Neural cell (in vitro differentiated cells): ENCODE data around the gene CDRT4. TPM values are rescaled to one million over a fixed set of nuclear protein-coding genes. Genes with fewer than 3 reads are reported as not detected.

Experiments
- H2AFZ ChIP-seq: fragments of 200-600, 300-800 bp; sonication (generic), shearing (Covaris generic); 2 replicates; pipeline ENCODE4 v1.6.0; 2014; ENCODE audit warnings: low read depth, mild to moderate bottlenecking, antibody characterized with exemption, low read length, moderate library complexity
- H3F3A ChIP-seq: fragments of 200-600 bp; shearing (Covaris generic); 2 replicates; pipeline ENCODE4 v1.6.1; 2016; ENCODE audit warnings: mild to moderate bottlenecking, moderate library complexity, mixed read lengths, antibody characterized with exemption, low read length; ENCODE audit not compliant: insufficient read depth, poor library complexity, severe bottlenecking
- H3K27ac ChIP-seq: fragments of 200-600, 300-800 bp; sonication (generic), shearing (Covaris generic); 2 replicates; pipeline ENCODE4 v1.5.1; 2014; ENCODE audit warnings: mild to moderate bottlenecking, low read length, moderate library complexity
- H3K27me3 ChIP-seq: fragments of 300-800, 200-600 bp; sonication (generic), shearing (Covaris generic); 2 replicates; pipeline ENCODE4 v1.6.0; 2014; ENCODE audit warnings: mild to moderate bottlenecking, low read depth, low read length, moderate library complexity; ENCODE audit not compliant: insufficient read depth
- H3K36me3 ChIP-seq: fragments of 300-800, 200-600 bp; sonication (generic), shearing (Covaris generic); 2 replicates; pipeline ENCODE4 v1.5.1; 2014; ENCODE audit warnings: mild to moderate bottlenecking, antibody characterized with exemption, low read length, moderate library complexity; ENCODE audit not compliant: insufficient read depth
- H3K4me2 ChIP-seq: fragments of 300-800, 200-600 bp; sonication (generic), shearing (Covaris generic); 2 replicates; pipeline ENCODE4 v1.6.0; 2014; ENCODE audit warnings: mild to moderate bottlenecking, low read length
- H3K4me3 ChIP-seq: fragments of 300-800, 200-600 bp; sonication (generic), shearing (Covaris generic); 2 replicates; pipeline ENCODE4 v1.5.1; 2014; ENCODE audit warnings: mild to moderate bottlenecking, low read length, moderate library complexity
- H3K79me2 ChIP-seq: fragments of 200-600 bp; shearing (Covaris generic); replicated peaks from 2 replicates; pipeline ENCODE4 v1.6.0; 2014; ENCODE audit warnings: mild to moderate bottlenecking, low read length, moderate library complexity; ENCODE audit not compliant: insufficient read depth
- H3K9ac ChIP-seq: fragments of 300-800, 200-600 bp; sonication (generic), shearing (Covaris generic); 2 replicates; pipeline ENCODE4 v1.6.1; 2016; ENCODE audit warnings: mild to moderate bottlenecking, low read length, mixed read lengths
- H3K9me2 ChIP-seq: fragments of 200-600 bp; shearing (Covaris generic); 2 replicates; pipeline ENCODE4 v1.6.1; 2016; ENCODE audit warnings: mild to moderate bottlenecking, low read length, mixed read lengths; ENCODE audit not compliant: insufficient read depth
- H3K9me3 ChIP-seq: fragments of 200-600, 300-800 bp; sonication (generic), shearing (Covaris generic); 2 replicates; pipeline ENCODE4 v1.6.1; 2016; ENCODE audit warnings: mild to moderate bottlenecking, mixed run types, low read length, moderate library complexity, mixed read lengths
- H4K20me1 ChIP-seq: fragments of 200-600 bp; shearing (Covaris generic); 2 replicates; pipeline ENCODE4 v1.6.1; 2016; ENCODE audit warnings: mild to moderate bottlenecking, mixed run types; ENCODE audit not compliant: insufficient read depth
- EP300 ChIP-seq: fragments of 450-650 bp; conservative IDR thresholded peaks from 2 replicates; pipeline ENCODE4 v1.6.1; 2014; ENCODE audit warnings: antibody characterized with exemption, mild to moderate bottlenecking, moderate library complexity; ENCODE audit not compliant: poor library complexity, severe bottlenecking
- EZH2 ChIP-seq: fragments of 200-600, 300-800 bp; shearing (Covaris generic), sonication (generic); IDR thresholded peaks from 2 replicates; pipeline ENCODE4 v1.6.1; 2014; ENCODE audit warnings: antibody characterized with exemption, low read length, borderline replicate concordance, mild to moderate bottlenecking; ENCODE audit not compliant: insufficient read depth, poor library complexity, severe bottlenecking
- MXI1 ChIP-seq: fragments of 450-650 bp; conservative IDR thresholded peaks from 2 replicates; pipeline ENCODE4 v1.6.1; 2014; ENCODE audit warnings: antibody characterized with exemption, mild to moderate bottlenecking; ENCODE audit not compliant: poor library complexity, severe bottlenecking
- POLR2AphosphoS5 ChIP-seq: IDR thresholded peaks from 2 replicates; pipeline ENCODE4 v1.6.1; 2012
- RAD21 ChIP-seq: fragments of 450-650 bp; conservative IDR thresholded peaks from 2 replicates; pipeline ENCODE4 v1.6.1; 2014; ENCODE audit warnings: antibody characterized with exemption, mild to moderate bottlenecking, moderate library complexity
- SMC3 ChIP-seq: fragments of 450-650 bp; conservative IDR thresholded peaks from 2 replicates; pipeline ENCODE4 v1.6.1; 2014; ENCODE audit warnings: antibody characterized with exemption, mild to moderate bottlenecking, moderate library complexity; ENCODE audit not compliant: poor library complexity
- TAF1 ChIP-seq: IDR thresholded peaks from 2 replicates; pipeline ENCODE4 v1.6.1; 2012; ENCODE audit warnings: low read depth
- polyA plus RNA-seq: library from polyadenylated mRNA; depleted of rRNA; stranded (reverse); fragments of >200 nt; gene quantifications from 2 replicates; pipeline ENCODE4 v1.2.3, GENCODE V29; 2014
- TF ChIP-seq, protein P1 (sequence below): IDR thresholded peaks from 2 replicates; pipeline ENCODE4 v1.6.1; 2012; ENCODE audit warnings: borderline replicate concordance
- TF ChIP-seq, protein P2 (sequence below): fragments of 450-650 bp; IDR thresholded peaks from 2 replicates; pipeline ENCODE4 v1.5.1; 2014; ENCODE audit warnings: antibody characterized with exemption, mild to moderate bottlenecking, moderate library complexity; ENCODE audit not compliant: poor library complexity, severe bottlenecking

The CDRT4 gene
- polyA plus RNA-seq, 1 donor from 2014 or later, result 22.5 TPM

DNA sequence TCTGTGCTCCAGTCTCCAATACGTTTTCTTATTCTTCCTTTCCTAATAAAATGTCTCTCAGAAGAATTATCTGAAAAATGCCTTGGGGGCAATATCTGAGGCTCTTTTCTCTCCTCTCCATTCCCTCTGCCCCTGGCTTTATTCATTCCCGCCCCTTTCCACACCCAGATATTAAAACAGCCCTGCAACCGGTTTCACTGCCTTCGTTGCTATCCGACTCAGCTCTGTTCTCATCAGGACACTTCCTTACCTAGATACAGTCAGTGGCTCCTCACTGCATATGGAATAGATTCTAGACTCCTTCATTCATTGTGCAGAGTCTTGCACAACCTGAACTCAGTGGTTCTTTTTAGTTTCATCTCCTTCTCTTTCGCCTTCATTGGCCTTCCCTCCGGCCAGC lies 74.0 kb downstream of the CDRT4 start:
- no peak overlapping the region for H3K4me3 ChIP-seq
- H3F3A ChIP-seq, result no peaks in the 10 kb centered on the region
- H3K9ac ChIP-seq, result no peak overlapping the region
- H2AFZ ChIP-seq, result no peak overlapping the region
- H4K20me1 ChIP-seq, result no peaks in the 10 kb centered on the region
- H3K79me2 ChIP-seq, result no peaks in the 10 kb centered on the region
- no peak overlapping the region for H3K27ac ChIP-seq
- no peak overlapping the region for H3K4me2 ChIP-seq
- no peaks in the 10 kb centered on the region for H3K9me3 ChIP-seq
- no peaks in the 10 kb centered on the region for H3K9me2 ChIP-seq
- no peaks in the 10 kb centered on the region for H3K27me3 ChIP-seq
- H3K36me3 ChIP-seq, result no peaks in the 10 kb centered on the region
- no peak for TF ChIP-seq MXI1
- no peak for TF ChIP-seq EP300
- TF ChIP-seq, protein P1, sequence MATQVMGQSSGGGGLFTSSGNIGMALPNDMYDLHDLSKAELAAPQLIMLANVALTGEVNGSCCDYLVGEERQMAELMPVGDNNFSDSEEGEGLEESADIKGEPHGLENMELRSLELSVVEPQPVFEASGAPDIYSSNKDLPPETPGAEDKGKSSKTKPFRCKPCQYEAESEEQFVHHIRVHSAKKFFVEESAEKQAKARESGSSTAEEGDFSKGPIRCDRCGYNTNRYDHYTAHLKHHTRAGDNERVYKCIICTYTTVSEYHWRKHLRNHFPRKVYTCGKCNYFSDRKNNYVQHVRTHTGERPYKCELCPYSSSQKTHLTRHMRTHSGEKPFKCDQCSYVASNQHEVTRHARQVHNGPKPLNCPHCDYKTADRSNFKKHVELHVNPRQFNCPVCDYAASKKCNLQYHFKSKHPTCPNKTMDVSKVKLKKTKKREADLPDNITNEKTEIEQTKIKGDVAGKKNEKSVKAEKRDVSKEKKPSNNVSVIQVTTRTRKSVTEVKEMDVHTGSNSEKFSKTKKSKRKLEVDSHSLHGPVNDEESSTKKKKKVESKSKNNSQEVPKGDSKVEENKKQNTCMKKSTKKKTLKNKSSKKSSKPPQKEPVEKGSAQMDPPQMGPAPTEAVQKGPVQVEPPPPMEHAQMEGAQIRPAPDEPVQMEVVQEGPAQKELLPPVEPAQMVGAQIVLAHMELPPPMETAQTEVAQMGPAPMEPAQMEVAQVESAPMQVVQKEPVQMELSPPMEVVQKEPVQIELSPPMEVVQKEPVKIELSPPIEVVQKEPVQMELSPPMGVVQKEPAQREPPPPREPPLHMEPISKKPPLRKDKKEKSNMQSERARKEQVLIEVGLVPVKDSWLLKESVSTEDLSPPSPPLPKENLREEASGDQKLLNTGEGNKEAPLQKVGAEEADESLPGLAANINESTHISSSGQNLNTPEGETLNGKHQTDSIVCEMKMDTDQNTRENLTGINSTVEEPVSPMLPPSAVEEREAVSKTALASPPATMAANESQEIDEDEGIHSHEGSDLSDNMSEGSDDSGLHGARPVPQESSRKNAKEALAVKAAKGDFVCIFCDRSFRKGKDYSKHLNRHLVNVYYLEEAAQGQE, result no peak
- TF ChIP-seq SMC3, result no peak
- TF ChIP-seq POLR2AphosphoS5, result no peak
- TF ChIP-seq EZH2, result no peak
- TF ChIP-seq, protein P2, sequence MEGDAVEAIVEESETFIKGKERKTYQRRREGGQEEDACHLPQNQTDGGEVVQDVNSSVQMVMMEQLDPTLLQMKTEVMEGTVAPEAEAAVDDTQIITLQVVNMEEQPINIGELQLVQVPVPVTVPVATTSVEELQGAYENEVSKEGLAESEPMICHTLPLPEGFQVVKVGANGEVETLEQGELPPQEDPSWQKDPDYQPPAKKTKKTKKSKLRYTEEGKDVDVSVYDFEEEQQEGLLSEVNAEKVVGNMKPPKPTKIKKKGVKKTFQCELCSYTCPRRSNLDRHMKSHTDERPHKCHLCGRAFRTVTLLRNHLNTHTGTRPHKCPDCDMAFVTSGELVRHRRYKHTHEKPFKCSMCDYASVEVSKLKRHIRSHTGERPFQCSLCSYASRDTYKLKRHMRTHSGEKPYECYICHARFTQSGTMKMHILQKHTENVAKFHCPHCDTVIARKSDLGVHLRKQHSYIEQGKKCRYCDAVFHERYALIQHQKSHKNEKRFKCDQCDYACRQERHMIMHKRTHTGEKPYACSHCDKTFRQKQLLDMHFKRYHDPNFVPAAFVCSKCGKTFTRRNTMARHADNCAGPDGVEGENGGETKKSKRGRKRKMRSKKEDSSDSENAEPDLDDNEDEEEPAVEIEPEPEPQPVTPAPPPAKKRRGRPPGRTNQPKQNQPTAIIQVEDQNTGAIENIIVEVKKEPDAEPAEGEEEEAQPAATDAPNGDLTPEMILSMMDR, result no peak

DNA sequence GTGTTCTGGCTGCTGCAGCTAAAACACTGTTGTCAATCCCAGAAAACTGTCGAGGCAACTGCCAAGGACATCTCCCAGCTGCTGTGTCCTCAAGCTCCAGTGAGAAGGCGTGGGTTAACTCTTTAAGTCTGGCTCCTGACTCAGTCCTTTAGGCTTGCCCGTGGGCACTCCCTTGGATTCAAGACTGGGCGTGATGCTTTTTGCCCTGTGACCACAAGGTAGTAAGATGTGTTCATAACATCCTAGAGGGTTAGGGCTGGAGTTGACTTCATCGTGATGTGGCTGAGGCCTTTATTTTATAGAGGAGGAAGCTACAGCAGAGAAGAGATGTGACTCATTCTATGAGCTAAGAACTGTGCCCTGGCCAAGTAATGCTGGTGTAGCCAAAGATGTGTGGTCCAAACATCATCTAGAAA lies 75.1 kb downstream of the CDRT4 start:
- no peaks in the 10 kb centered on the region for H3K79me2 ChIP-seq
- no peaks in the 10 kb centered on the region for H3K9me2 ChIP-seq
- no peaks in the 10 kb centered on the region for H4K20me1 ChIP-seq
- no peaks in the 10 kb centered on the region for H3K27me3 ChIP-seq
- no peaks in the 10 kb centered on the region for H3K36me3 ChIP-seq
- H2AFZ ChIP-seq, result no peak overlapping the region
- no peak overlapping the region for H3K27ac ChIP-seq
- H3F3A ChIP-seq, result no peaks in the 10 kb centered on the region
- H3K9me3 ChIP-seq, result no peaks in the 10 kb centered on the region
- no peak overlapping the region for H3K9ac ChIP-seq
- no peak overlapping the region for H3K4me3 ChIP-seq
- TF ChIP-seq EP300 (no peak), SMC3 (no peak), MXI1 (no peak), TAF1 (no peak), POLR2AphosphoS5 (no peak), RAD21 (no peak), EZH2 (no peak)
- TF ChIP-seq, protein P2, result no peak
- TF ChIP-seq, protein P1, result no peak
- H3K4me2 ChIP-seq, result no peak overlapping the region
